Neural progenitor cell (in vitro differentiated cells): ENCODE results near the gene SEC14L3. TPM values are rescaled to one million over a fixed set of nuclear protein-coding genes. Genes with fewer than 3 reads are reported as not detected.

ENCODE experiments used
- DNase-seq: peaks from one replicate; pipeline ENCODE4 v3.0.0-alpha.2; 2016; ENCODE audit warnings: low spot score
- H2AFZ ChIP-seq: fragments of 200-600 bp; sonication (generic); replicated peaks from 2 replicates; pipeline ENCODE4 v1.6.1; 2016; ENCODE audit warnings: antibody characterized with exemption
- H3F3A ChIP-seq: fragments of 200-600 bp; sonication (generic); 2 replicates; pipeline ENCODE4 v1.6.1; 2016; ENCODE audit warnings: antibody characterized with exemption, low read depth
- H3K27ac ChIP-seq: fragments of 200-600 bp; sonication (generic); 2 replicates; pipeline ENCODE4 v1.5.1; 2016; ENCODE audit warnings: mild to moderate bottlenecking
- H3K27me3 ChIP-seq: fragments of 200-600 bp; sonication (generic); 2 replicates; pipeline ENCODE4 v1.6.1; 2016; ENCODE audit warnings: mild to moderate bottlenecking, moderate library complexity
- H3K36me3 ChIP-seq: fragments of 200-600 bp; sonication (generic); 2 replicates; pipeline ENCODE4 v1.5.1; 2016
- H3K4me1 ChIP-seq: fragments of 200-600 bp; sonication (generic); 2 replicates; pipeline ENCODE4 v1.6.1; 2016; ENCODE audit warnings: mixed run types
- H3K4me2 ChIP-seq: fragments of 200-600 bp; sonication (generic); 2 replicates; pipeline ENCODE4 v1.6.1; 2016
- H3K4me3 ChIP-seq: fragments of 200-600 bp; sonication (generic); 2 replicates; pipeline ENCODE4 v1.5.1; 2016
- H3K79me2 ChIP-seq: fragments of 200-600 bp; sonication (generic); 2 replicates; pipeline ENCODE4 v1.6.1; 2016; ENCODE audit warnings: low read depth
- H3K9ac ChIP-seq: fragments of 200-600 bp; sonication (generic); 2 replicates; pipeline ENCODE4 v1.6.1; 2016
- H3K9me3 ChIP-seq: fragments of 200-600 bp; sonication (generic); 2 replicates; pipeline ENCODE4 v1.5.1; 2016; ENCODE audit warnings: low read depth
- H4K20me1 ChIP-seq: fragments of 200-600 bp; sonication (generic); 2 replicates; pipeline ENCODE4 v1.6.1; 2016; ENCODE audit warnings: low read depth
- H3K27ac Mint-ChIP-seq: 3 replicates; pipeline ENCODE4 v1.8.0; 2021; ENCODE audit warnings: mixed read lengths
- H3K27me3 Mint-ChIP-seq: 2 replicates; pipeline ENCODE4 v1.8.0; 2022; ENCODE audit warnings: low read depth, mild to moderate bottlenecking, inconsistent platforms, moderate library complexity, mixed read lengths; ENCODE audit not compliant: insufficient read depth
- H3K36me3 Mint-ChIP-seq: 3 replicates; pipeline ENCODE4 v1.8.0; 2021; ENCODE audit warnings: mixed read lengths
- H3K4me1 Mint-ChIP-seq: 3 replicates; pipeline ENCODE4 v1.8.0; 2021; ENCODE audit warnings: mixed read lengths
- H3K4me3 Mint-ChIP-seq: 3 replicates; pipeline ENCODE4 v1.8.0; 2021; ENCODE audit warnings: mild to moderate bottlenecking, moderate library complexity, mixed read lengths
- H3K9me3 Mint-ChIP-seq: 3 replicates; pipeline ENCODE4 v1.8.0; 2020; ENCODE audit warnings: mixed read lengths
- EZH2 ChIP-seq: fragments of 200-600 bp; sonication (generic); IDR thresholded peaks from 2 replicates; pipeline ENCODE4 v1.6.1; 2017; ENCODE audit warnings: antibody characterized with exemption, mild to moderate bottlenecking, moderate library complexity
- EZH2phosphoT487 ChIP-seq: fragments of 200-600 bp; sonication (generic); IDR thresholded peaks from 2 replicates; pipeline ENCODE4 v1.6.1; 2017; ENCODE audit warnings: antibody characterized with exemption
- total RNA-seq: library from RNA; depleted of rRNA; stranded (reverse); fragments of >200 nt; gene quantifications from 2 replicates; pipeline ENCODE4 v1.2.3, GENCODE V29; 2015; ENCODE audit warnings: low replicate concordance
- TF ChIP-seq, protein P1 (sequence below): fragments of 200-600 bp; sonication (generic); IDR thresholded peaks from 2 replicates; pipeline ENCODE4 v1.5.1; 2017; ENCODE audit warnings: antibody characterized with exemption, mild to moderate bottlenecking

The SEC14L3 gene
- total RNA-seq, 1 donor from 2014 or later: not detected

- no peaks in the 10 kb centered on the region for H3K4me1 ChIP-seq
- H3K9me3 ChIP-seq: no peaks in the 10 kb centered on the region
- no peak overlapping the region for H2AFZ ChIP-seq
- no peaks in the 10 kb centered on the region for H3K36me3 ChIP-seq
- H3K27me3 ChIP-seq: no peaks in the 10 kb centered on the region
- Mint-ChIP-seq H3K9me3 (peaks cover 2% of the 10 kb centered on the region), H3K4me1 (peaks cover 3% of the 10 kb centered on the region), H3K27ac (no peak overlapping the region), H3K4me3 (no peak overlapping the region), H3K27me3 (peaks cover 9% of the 10 kb centered on the region), H3K36me3 (no peaks in the 10 kb centered on the region)
- TF ChIP-seq EZH2 (no peak), EZH2phosphoT487 (no peak)
- TF ChIP-seq, protein P1, sequence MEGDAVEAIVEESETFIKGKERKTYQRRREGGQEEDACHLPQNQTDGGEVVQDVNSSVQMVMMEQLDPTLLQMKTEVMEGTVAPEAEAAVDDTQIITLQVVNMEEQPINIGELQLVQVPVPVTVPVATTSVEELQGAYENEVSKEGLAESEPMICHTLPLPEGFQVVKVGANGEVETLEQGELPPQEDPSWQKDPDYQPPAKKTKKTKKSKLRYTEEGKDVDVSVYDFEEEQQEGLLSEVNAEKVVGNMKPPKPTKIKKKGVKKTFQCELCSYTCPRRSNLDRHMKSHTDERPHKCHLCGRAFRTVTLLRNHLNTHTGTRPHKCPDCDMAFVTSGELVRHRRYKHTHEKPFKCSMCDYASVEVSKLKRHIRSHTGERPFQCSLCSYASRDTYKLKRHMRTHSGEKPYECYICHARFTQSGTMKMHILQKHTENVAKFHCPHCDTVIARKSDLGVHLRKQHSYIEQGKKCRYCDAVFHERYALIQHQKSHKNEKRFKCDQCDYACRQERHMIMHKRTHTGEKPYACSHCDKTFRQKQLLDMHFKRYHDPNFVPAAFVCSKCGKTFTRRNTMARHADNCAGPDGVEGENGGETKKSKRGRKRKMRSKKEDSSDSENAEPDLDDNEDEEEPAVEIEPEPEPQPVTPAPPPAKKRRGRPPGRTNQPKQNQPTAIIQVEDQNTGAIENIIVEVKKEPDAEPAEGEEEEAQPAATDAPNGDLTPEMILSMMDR: no peak
- H3K27ac ChIP-seq: no peak overlapping the region
- no peaks in the 10 kb centered on the region for H3K79me2 ChIP-seq
- H3K4me3 ChIP-seq: no peak overlapping the region
- no peak overlapping the region for H3K9ac ChIP-seq
- no peaks in the 10 kb centered on the region for H4K20me1 ChIP-seq
- H3K4me2 ChIP-seq: no peak overlapping the region
- H3F3A ChIP-seq: no peaks in the 10 kb centered on the region
- no peak for DNase-seq
Observed at GRCh38 chr22:30516273-30516672, 44.5 kb upstream of the SEC14L3 start.

DNA sequence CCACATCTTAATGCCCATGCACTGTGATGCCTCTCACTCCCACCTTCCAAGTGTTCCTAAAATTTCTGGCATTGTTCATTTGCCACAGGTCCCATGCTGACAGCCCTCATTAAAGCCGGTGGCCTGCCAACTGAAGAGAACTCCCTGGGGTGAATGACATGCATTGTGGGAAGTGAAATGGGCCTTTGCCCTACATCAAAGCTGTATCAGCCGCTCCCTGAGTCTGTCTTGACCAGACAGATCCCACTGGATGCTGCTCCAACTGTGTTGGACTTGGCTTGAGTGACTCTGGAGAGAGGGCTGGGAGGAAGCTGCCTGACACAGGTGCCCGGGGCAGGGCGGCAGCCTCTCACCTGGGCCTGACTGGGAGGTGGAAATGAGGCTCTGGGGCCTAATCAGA is 42.4 kb upstream of the SEC14L3 start:
- Histone ChIP-seq H3F3A (no peaks in the 10 kb centered on the region), H3K4me1 (no peaks in the 10 kb centered on the region), H3K9ac (no peak overlapping the region), H4K20me1 (no peaks in the 10 kb centered on the region), H3K9me3 (no peaks in the 10 kb centered on the region), H3K4me3 (no peak overlapping the region), H3K79me2 (no peaks in the 10 kb centered on the region), H3K36me3 (no peaks in the 10 kb centered on the region), H2AFZ (no peak overlapping the region), H3K27ac (no peak overlapping the region), H3K4me2 (no peak overlapping the region), H3K27me3 (no peaks in the 10 kb centered on the region)
- no peak overlapping the region for H3K27ac Mint-ChIP-seq
- H3K4me3 Mint-ChIP-seq: no peak overlapping the region
- H3K9me3 Mint-ChIP-seq: peaks cover 2% of the 10 kb centered on the region
- TF ChIP-seq EZH2 (no peak), EZH2phosphoT487 (no peak)
- TF ChIP-seq, protein P1: no peak
- H3K36me3 Mint-ChIP-seq: no peaks in the 10 kb centered on the region
- DNase-seq: no peak
- H3K27me3 Mint-ChIP-seq: peaks cover 7% of the 10 kb centered on the region
- peaks cover 3% of the 10 kb centered on the region for H3K4me1 Mint-ChIP-seq

- Mint-ChIP-seq H3K9me3 (peaks cover 2% of the 10 kb centered on the region), H3K36me3 (no peaks in the 10 kb centered on the region), H3K4me3 (no peak overlapping the region), H3K27me3 (peaks cover 7% of the 10 kb centered on the region), H3K4me1 (peaks cover 3% of the 10 kb centered on the region), H3K27ac (no peak overlapping the region)
- Histone ChIP-seq H3K4me2 (no peak overlapping the region), H2AFZ (no peak overlapping the region), H3K36me3 (no peaks in the 10 kb centered on the region), H3K4me1 (no peaks in the 10 kb centered on the region), H3K27me3 (no peaks in the 10 kb centered on the region), H3K27ac (no peak overlapping the region), H3K9me3 (no peaks in the 10 kb centered on the region), H3K79me2 (no peaks in the 10 kb centered on the region), H3K9ac (no peak overlapping the region), H4K20me1 (no peaks in the 10 kb centered on the region), H3F3A (no peaks in the 10 kb centered on the region), H3K4me3 (no peak overlapping the region)
- no peak for DNase-seq
- TF ChIP-seq, protein P1: no peak
- TF ChIP-seq EZH2: no peak
- no peak for TF ChIP-seq EZH2phosphoT487
Observed at GRCh38 chr22:30513462-30513861, 41.6 kb upstream of the SEC14L3 start.
